NB4 (cell line): ENCODE measurements around the gene SPARC.

Source experiments
- CTCF ChIP-seq: IDR thresholded peaks from one replicate; pipeline ENCODE4 v1.5.1; 2012; ENCODE audit warnings: low read depth, low read length
- POLR2A ChIP-seq: IDR thresholded peaks from 2 replicates; pipeline ENCODE4 v1.6.1; 2011; ENCODE audit warnings: mild to moderate bottlenecking; ENCODE audit not compliant: insufficient read length; ENCODE audit errors: extremely low read depth

- TF ChIP-seq CTCF (no peak), POLR2A (no peak)
Measured at GRCh38 chr5:151694035-151694485, 7.3 kb upstream of the SPARC start.
